Stimulated activated naive CD8-positive, alpha-beta T cell treated with anti-CD3 and anti-CD28 coated beads, Interleukin-15, amount 100 ng/mL, for 72 hours (primary cell): Measurements from ENCODE around the gene RYR1.
A peak's percentile ranks its signal among the peaks of the same experiment; 100 is the strongest.
"Not testable (repeated sequence)": the region's sequence is repeated elsewhere in the genome, so short reads cannot be mapped to it uniquely, and the experiment has no call there.

Source experiments
- ATAC-seq: fragments of 150-1000 bp; cut with Tn5 transposase; 2 replicates; pipeline ENCODE4 v1.10.0; 2021; ENCODE audit warnings: mild to moderate bottlenecking, moderate library complexity
- DNase-seq, 2 donors: peaks; one replicate each; pipeline ENCODE4 v3.0.0; 2021 to 2022
- H3K27ac Mint-ChIP-seq, 2 donors: one replicate each; pipeline ENCODE4 v1.8.0; 2022; ENCODE audit warnings: mild to moderate bottlenecking in 2 of 2, mixed read lengths in 2 of 2, moderate library complexity in 2 of 2
- H3K27me3 Mint-ChIP-seq: one replicate; pipeline ENCODE4 v1.8.0; 2022; ENCODE audit warnings: mixed read lengths
- H3K4me1 Mint-ChIP-seq: one replicate; pipeline ENCODE4 v1.8.0; 2022; ENCODE audit warnings: mild to moderate bottlenecking, mixed read lengths
- H3K4me3 Mint-ChIP-seq, 2 donors: one replicate each; pipeline ENCODE4 v1.8.0; 2022; ENCODE audit warnings: mild to moderate bottlenecking in 2 of 2, mixed read lengths in 2 of 2, moderate library complexity in 1 of 2
- H3K9me3 Mint-ChIP-seq, 2 donors: one replicate each; pipeline ENCODE4 v1.8.0; 2022; ENCODE audit warnings: mixed read lengths in 2 of 2

Gene RYR1

GRCh38 chr19:38457202-38457601, 23.7 kb downstream of the RYR1 start:
- Mint-ChIP-seq H3K9me3 (no peaks in the 10 kb centered on the region), H3K4me3 (no peak overlapping the region), H3K27ac (peak overlapping the region in 1 of 2 donors; percentile 1), H3K27me3 (no peaks in the 10 kb centered on the region), H3K4me1 (peaks cover 6% of the 10 kb centered on the region)
- ATAC-seq (no peak), DNase-seq (no peak)

- Mint-ChIP-seq H3K27me3 (no peaks in the 10 kb centered on the region), H3K4me1 (peaks cover 6% of the 10 kb centered on the region), H3K4me3 (no peak overlapping the region), H3K27ac (no peak overlapping the region), H3K9me3 (no peaks in the 10 kb centered on the region)
- DNase-seq = no peak
- no peak for ATAC-seq
These were observed 24.4 kb downstream of the RYR1 start for GRCh38 chr19:38457690-38458405.

- DNase-seq (no peak), ATAC-seq (no peak)
- H3K27me3 Mint-ChIP-seq = peaks cover 1% of the 10 kb centered on the region
- no peaks in the 10 kb centered on the region for H3K4me1 Mint-ChIP-seq
- H3K9me3 Mint-ChIP-seq = no peaks in the 10 kb centered on the region
- no peak overlapping the region for H3K4me3 Mint-ChIP-seq
- no peak overlapping the region for H3K27ac Mint-ChIP-seq
These were observed 25.5 kb downstream of the RYR1 start for GRCh38 chr19:38458991-38459390.

GRCh38 chr19:38463365-38463764, 29.9 kb downstream of the RYR1 start:
- H3K4me1 Mint-ChIP-seq = no peaks in the 10 kb centered on the region
- DNase-seq (no peak), ATAC-seq (no peak)
- H3K9me3 Mint-ChIP-seq = no peaks in the 10 kb centered on the region
- H3K4me3 Mint-ChIP-seq = no peak overlapping the region
- peaks cover 8% of the 10 kb centered on the region for H3K27me3 Mint-ChIP-seq
- no peak overlapping the region for H3K27ac Mint-ChIP-seq

- Mint-ChIP-seq H3K4me1 (no peaks in the 10 kb centered on the region), H3K9me3 (no peaks in the 10 kb centered on the region), H3K4me3 (no peak overlapping the region), H3K27me3 (peaks cover 8% of the 10 kb centered on the region), H3K27ac (no peak overlapping the region)
- DNase-seq = no peak
- ATAC-seq = no peak
These were observed 31.1 kb downstream of the RYR1 start for GRCh38 chr19:38464421-38465082.

GRCh38 chr19:38466050-38466449, 32.6 kb downstream of the RYR1 start:
- Mint-ChIP-seq H3K9me3 (no peaks in the 10 kb centered on the region), H3K4me3 (no peak overlapping the region), H3K4me1 (no peaks in the 10 kb centered on the region), H3K27me3 (peaks cover 15% of the 10 kb centered on the region), H3K27ac (no peak overlapping the region)
- DNase-seq (no peak), ATAC-seq (no peak)

GRCh38 chr19:38467541-38468525, 34.3 kb downstream of the RYR1 start:
- ATAC-seq (no peak), DNase-seq (no peak)
- Mint-ChIP-seq H3K4me3 (no peak overlapping the region), H3K9me3 (no peaks in the 10 kb centered on the region), H3K27me3 (peaks cover 18% of the 10 kb centered on the region), H3K4me1 (no peaks in the 10 kb centered on the region), H3K27ac (no peak overlapping the region)

GRCh38 chr19:38469151-38469550, 35.7 kb downstream of the RYR1 start:
- no peak for ATAC-seq
- Mint-ChIP-seq H3K27ac (no peak overlapping the region), H3K4me3 (no peak overlapping the region), H3K9me3 (no peaks in the 10 kb centered on the region), H3K4me1 (no peaks in the 10 kb centered on the region), H3K27me3 (peaks cover 15% of the 10 kb centered on the region)
- DNase-seq = no peak

- Mint-ChIP-seq H3K27me3 (peaks cover 10% of the 10 kb centered on the region), H3K9me3 (no peaks in the 10 kb centered on the region), H3K4me3 (no peak overlapping the region), H3K27ac (no peak overlapping the region), H3K4me1 (no peaks in the 10 kb centered on the region)
- DNase-seq = no peak
- ATAC-seq = no peak
These were observed 37.4 kb downstream of the RYR1 start for GRCh38 chr19:38470788-38471480.

- H3K27ac Mint-ChIP-seq, H3K4me3 Mint-ChIP-seq, H3K9me3 Mint-ChIP-seq, ATAC-seq, H3K4me1 Mint-ChIP-seq, DNase-seq: not testable (repeated sequence)
- H3K27me3 Mint-ChIP-seq = peaks cover 12% of the 10 kb centered on the region
These were observed 39.2 kb downstream of the RYR1 start for GRCh38 chr19:38472725-38473124.

- H3K27me3 Mint-ChIP-seq = peaks cover 17% of the 10 kb centered on the region
- DNase-seq (no peak), ATAC-seq (no peak)
- H3K4me1 Mint-ChIP-seq = no peaks in the 10 kb centered on the region
- no peak overlapping the region for H3K4me3 Mint-ChIP-seq
- H3K9me3 Mint-ChIP-seq = no peaks in the 10 kb centered on the region
- no peak overlapping the region for H3K27ac Mint-ChIP-seq
These were observed 39.7 kb downstream of the RYR1 start for GRCh38 chr19:38473201-38473600.

- ATAC-seq = no peak
- peaks cover 19% of the 10 kb centered on the region for H3K27me3 Mint-ChIP-seq
- H3K27ac Mint-ChIP-seq = no peak overlapping the region
- DNase-seq = no peak
- no peaks in the 10 kb centered on the region for H3K9me3 Mint-ChIP-seq
- no peaks in the 10 kb centered on the region for H3K4me1 Mint-ChIP-seq
- H3K4me3 Mint-ChIP-seq = no peak overlapping the region
These were observed 41.7 kb downstream of the RYR1 start for GRCh38 chr19:38475176-38475575.

- H3K4me1 Mint-ChIP-seq = no peaks in the 10 kb centered on the region
- no peak overlapping the region for H3K27ac Mint-ChIP-seq
- no peaks in the 10 kb centered on the region for H3K9me3 Mint-ChIP-seq
- H3K27me3 Mint-ChIP-seq = peaks cover 9% of the 10 kb centered on the region
- no peak for ATAC-seq
- no peak for DNase-seq
- H3K4me3 Mint-ChIP-seq = no peak overlapping the region
These were observed 44.9 kb downstream of the RYR1 start for GRCh38 chr19:38478273-38478971.

- H3K9me3 Mint-ChIP-seq = peaks cover 0 to 8% of the 10 kb centered on the region in 2 donors
- ATAC-seq (no peak), DNase-seq (no peak)
- no peak overlapping the region for H3K27ac Mint-ChIP-seq
- peaks cover 18% of the 10 kb centered on the region for H3K27me3 Mint-ChIP-seq
- no peaks in the 10 kb centered on the region for H3K4me1 Mint-ChIP-seq
- no peak overlapping the region for H3K4me3 Mint-ChIP-seq
These were observed 49.0 kb downstream of the RYR1 start for GRCh38 chr19:38482496-38482895.
